Activated naive CD4-positive, alpha-beta T cell treated with anti-CD3 and anti-CD28 coated beads, Interleukin-2, amount 50 U/mL, for 72 hours (primary cell): Measurements from ENCODE around the gene THRA. TPM values are rescaled to one million over a fixed set of nuclear protein-coding genes. Genes with fewer than 3 reads are reported as not detected.

ENCODE experiments used
- ATAC-seq, 2 donors: fragments of 150-1000 bp; cut with Tn5 transposase; 2 replicates each; pipeline ENCODE4 v1.10.0; 2021; ENCODE audit warnings: mild to moderate bottlenecking in 2 of 2, moderate library complexity in 2 of 2
- DNase-seq, 2 donors: peaks; one replicate each; pipeline ENCODE4 v3.0.0; 2021 to 2022; ENCODE audit warnings: low spot score in 2 of 2
- H3K27ac Mint-ChIP-seq, 2 donors: one replicate each; pipeline ENCODE4 v1.8.0; 2022; ENCODE audit warnings: mild to moderate bottlenecking in 2 of 2, mixed read lengths in 2 of 2
- H3K36me3 Mint-ChIP-seq, 2 donors: one replicate each; pipeline ENCODE4 v1.8.0; 2022; ENCODE audit warnings: mixed read lengths in 2 of 2
- H3K9me3 Mint-ChIP-seq, 2 donors: one replicate each; pipeline ENCODE4 v1.8.0; 2022; ENCODE audit warnings: mixed read lengths in 2 of 2
- total RNA-seq, 2 donors: library from RNA; stranded (reverse); gene quantifications; one replicate each; pipeline ENCODE4 v1.2.3, GENCODE V29; 2022

Gene THRA
- total RNA-seq, 2 donors from 2014 or later = 14.5 to 19.3 TPM

DNA sequence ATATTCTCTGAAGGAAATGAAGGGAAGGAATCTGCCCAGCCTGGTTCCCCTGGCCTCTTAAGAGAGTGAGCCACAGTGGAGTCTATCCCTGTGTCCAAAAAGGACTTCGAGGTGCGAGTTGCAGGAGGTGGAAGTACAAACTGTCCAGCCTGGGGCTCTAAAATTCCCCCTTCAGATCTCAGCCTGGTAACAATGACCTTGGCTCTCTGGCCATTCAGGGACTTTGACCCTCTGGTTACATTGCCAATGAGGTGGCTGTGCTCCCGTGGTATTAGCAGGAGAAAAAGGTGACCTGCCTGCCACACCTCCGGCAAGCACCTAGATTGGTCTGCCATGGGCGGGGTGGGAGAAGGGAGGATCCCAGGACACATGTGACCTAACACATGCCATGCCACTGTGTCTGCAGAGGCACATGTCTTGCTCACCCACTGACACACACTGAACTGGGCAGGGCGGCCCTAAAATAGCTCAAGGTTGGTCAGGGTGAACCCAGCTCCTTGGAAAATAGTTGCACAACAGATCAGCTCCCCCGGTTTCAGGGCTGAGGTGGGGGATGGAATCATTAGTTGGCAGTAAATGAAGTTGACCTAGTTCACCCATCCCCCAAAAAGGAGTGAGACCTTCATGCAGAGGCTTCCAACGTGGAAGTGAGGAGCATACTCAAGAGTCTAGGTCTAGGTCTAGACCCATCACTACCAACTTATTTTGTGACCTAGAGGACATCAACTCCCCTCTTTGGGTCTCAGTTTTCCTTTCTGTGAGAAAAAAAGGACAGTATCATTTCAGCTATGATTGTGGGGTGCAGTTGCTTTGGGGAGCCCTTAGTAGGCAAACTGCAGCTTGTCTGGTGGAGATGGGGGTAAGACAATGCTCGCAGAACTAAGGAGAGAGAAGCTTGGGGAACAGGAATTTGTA is 35.4 kb downstream of the THRA start:
- peaks cover 0 to 12% of the 10 kb centered on the region in 2 donors for H3K9me3 Mint-ChIP-seq
- ATAC-seq (no peak), DNase-seq (peak in 1 of 2 donors; percentile 72)
- peak overlapping the region; percentile 69 to 90 for H3K27ac Mint-ChIP-seq
- peaks cover 11 to 50% of the 10 kb centered on the region in 2 donors for H3K36me3 Mint-ChIP-seq

DNA sequence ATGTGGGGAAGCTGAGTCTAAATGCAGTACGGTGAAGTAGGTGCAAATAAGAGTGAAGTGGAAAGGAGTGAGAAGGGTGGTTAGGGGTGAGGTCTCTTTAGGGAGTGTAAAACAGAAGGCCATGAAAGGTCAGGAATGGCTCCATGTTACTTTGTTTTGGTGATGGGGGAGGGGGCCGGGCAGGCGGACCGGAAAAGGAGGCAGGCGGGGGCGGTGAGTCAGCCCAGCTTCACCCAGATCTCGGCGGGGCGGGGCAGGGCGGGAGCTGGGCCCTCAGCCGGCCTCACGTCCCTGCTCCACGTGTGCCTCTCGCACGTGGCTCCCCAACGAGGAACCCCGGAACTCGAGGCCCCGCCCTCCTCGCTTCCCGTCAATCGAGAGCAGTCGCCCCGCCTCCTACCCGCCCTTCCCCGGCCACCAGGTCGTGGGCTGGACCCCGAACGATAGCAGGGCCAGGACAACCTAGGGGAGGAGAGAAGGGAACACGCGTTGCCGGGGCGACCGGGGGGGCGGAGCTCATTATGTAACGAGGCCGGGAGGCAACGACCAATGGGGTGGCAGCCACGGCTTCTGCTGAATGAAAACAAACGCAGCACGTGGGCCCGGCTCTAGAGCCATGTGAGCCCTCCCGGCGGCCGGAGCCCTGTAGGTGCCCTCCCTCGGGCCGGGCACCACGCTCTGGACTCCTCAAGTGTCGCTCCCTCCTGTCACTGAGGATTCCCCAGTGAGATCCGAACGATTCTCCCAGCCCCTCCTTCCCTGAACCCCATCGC is 36.3 kb downstream of the THRA start:
- Mint-ChIP-seq H3K36me3 (peaks cover 11 to 45% of the 10 kb centered on the region in 2 donors), H3K9me3 (peaks cover 0 to 12% of the 10 kb centered on the region in 2 donors), H3K27ac (peak overlapping the region; percentile 88 to 90)
- peak; percentile 28 to 72 for ATAC-seq
- peak; percentile 94 to 96 for DNase-seq

DNA sequence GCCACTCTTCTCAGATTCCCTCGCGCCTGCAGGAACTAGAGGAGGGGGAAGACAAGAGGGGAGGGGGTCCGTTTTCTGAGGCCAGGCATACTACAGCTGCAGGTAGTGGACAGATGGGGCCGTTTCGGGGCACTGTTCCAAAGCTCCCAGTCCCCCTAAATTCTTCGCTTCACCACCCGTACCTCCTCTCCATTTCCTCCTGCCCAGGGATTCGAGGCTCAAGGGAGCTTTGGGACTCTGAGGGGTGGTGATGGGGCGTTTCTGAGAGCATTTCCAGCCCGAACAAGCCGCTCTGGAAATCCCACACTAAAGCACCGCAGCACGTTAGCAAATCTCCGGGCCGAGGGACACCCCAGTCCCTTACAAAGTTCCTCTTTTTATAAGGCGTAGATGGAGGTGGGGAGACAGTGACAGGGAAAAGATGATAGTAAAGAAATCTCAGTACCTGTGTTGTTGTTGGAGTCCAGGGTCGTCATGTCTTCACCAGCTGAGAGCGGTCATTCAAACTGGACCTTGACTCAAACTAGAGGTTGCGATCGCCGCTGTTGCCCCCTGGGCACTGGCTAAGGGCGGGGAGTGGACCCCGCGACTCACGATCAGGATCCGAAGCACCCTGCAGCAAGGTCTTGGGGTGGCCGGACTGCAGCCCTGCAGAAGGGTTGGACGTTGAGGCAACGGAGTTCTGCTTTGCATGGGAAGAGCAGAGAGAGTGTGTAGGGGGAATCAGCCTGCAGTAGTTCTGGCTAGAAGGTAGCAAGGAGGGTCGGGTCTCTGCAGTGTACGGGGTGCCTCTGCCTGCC is 37.1 kb downstream of the THRA start:
- H3K36me3 Mint-ChIP-seq = peaks cover 11 to 42% of the 10 kb centered on the region in 2 donors
- peak overlapping the region; percentile 65 to 90 for H3K27ac Mint-ChIP-seq
- DNase-seq (no peak), ATAC-seq (no peak)
- H3K9me3 Mint-ChIP-seq = peaks cover 0 to 12% of the 10 kb centered on the region in 2 donors

DNA sequence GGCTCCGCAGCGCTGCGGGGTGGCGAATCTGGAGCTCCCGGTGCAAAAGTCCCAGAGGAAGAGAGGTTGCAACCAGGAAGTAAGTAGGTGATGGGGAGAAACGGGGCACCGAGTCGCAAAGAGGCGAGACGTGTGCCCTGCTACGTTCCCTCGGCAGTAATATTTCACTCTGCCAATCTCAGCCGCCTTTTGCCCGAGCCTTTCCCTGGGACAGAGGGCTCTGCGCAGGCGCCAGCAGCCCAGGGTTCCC is 37.6 kb downstream of the THRA start, which contains the start of gene NR1D1:
TSS of gene NR1D1 (minus strand) at position 171 of the 250 bp plus-strand sequence. CDS start 495 bp downstream, outside the sequence.
- Mint-ChIP-seq H3K27ac (peak within 1 kb of the TSS; percentile 90 to 94), H3K9me3 (peaks cover 0 to 12% of the 10 kb centered on the region in 2 donors), H3K36me3 (peaks cover 11 to 42% of the 10 kb centered on the region in 2 donors)
- no peak for ATAC-seq
- no peak for DNase-seq

DNA sequence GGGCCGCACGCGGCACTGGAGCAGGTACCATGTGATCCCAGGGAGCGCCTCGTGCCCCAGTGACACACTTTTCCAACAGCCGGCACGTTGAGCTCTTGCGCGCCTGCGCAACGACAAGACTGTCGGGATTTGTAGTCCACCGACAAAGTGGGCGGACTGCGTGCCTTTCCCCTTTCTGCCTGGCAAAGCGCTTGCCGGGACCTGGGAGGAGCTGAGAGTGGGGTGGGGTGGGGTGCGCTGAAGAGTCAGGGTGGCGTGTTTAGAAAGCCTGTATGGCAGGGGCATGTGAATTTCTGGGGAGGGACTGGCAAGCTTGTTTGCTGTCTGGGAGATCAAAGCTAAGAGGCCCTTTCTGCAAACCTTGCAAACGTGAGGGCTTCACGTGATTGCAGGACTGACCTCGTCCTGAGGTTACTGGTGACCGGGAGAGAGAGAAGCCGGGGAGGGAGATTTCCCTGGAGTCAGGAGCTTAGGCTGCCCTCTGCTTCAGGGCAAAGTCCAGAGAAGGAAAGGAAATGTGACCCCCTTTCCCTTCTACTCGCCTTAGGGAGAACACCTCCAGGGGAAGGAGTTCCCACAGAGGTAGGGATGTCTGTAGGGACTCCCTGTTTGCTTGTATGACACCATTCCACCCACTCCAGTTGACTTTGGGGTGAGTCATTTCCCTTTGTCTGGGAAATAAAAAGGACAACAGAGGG is 38.1 kb downstream of the THRA start:
- ATAC-seq (peak; percentile 39 to 40), DNase-seq (peak; percentile 83 to 94)
- peak overlapping the region; percentile 90 to 94 for H3K27ac Mint-ChIP-seq
- H3K36me3 Mint-ChIP-seq = peaks cover 11 to 39% of the 10 kb centered on the region in 2 donors
- peaks cover 0 to 12% of the 10 kb centered on the region in 2 donors for H3K9me3 Mint-ChIP-seq

DNA sequence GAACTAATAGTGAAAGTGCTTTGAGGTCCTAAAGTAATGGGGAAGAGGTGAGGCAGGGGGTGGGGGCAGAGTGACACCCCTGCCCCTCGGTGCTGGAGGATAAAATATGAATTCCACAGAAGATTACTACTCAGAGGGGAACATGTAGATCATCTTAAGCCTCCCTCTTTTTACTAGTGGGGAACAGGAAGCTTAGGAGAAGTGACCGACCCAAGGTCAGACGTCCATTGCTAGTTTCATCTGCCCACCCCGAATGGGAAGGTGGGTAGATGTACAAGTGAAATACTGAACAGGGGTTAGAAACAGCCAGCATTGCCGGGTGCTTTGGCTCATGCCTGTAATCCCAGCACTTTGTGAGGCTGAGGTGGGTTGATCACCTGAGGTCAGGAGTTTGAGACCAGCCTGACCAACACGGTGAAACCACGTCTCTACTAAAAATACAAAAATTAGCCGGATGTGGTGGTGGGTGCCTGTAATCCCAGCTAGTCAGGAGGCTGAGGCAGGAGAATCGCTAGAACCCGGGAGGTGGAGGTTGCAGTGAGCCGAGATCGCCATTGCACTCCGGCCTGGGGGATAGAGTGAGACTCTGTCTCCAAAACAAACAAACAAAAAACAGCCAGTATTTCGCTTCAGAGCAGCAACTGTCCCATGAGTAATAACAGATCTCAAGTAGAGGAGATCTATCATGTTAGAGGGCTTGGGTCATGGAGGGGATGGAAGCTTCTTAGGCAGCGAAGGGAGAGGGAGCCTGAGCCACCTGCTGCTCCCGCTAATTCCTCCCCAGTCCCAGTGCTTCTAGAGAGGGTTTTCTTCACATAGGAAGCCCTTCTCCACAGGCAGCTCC is 38.8 kb downstream of the THRA start:
- Mint-ChIP-seq H3K36me3 (peaks cover 11 to 32% of the 10 kb centered on the region in 2 donors), H3K27ac (peak overlapping the region; percentile 90 to 94), H3K9me3 (peaks cover 0 to 8% of the 10 kb centered on the region in 2 donors)
- ATAC-seq (no peak), DNase-seq (no peak)

DNA sequence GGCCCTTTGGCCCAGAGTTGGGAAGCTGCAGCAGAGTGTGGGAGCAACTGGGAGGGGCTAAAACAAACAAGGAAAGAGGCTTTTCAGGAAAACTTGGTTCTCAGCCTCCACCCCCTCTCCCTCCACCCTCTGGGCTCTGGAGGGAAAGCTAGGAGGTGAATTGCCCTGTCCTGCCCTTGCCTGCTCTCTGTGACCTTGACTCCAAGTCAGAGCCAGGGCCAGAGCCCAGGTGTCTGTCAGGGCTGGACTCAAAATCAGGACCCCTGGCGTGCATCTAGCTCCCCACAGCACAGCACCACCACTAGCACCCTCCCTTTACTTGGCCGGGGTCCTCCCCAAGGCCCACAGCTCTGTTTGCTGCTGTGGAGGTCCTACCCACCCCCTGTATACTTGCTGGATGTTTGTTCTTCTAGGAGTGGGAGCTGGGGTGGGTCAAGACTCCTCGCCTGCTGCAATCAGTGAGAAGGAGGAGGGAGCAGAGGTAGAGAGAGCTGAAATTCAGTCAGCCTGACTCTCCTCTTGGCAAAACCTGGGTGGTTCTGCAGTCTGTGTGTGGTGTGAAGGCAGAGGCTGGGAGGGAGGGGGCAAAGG is 40.4 kb downstream of the THRA start:
- H3K36me3 Mint-ChIP-seq = peaks cover 0 to 22% of the 10 kb centered on the region in 2 donors
- H3K9me3 Mint-ChIP-seq = peaks cover 0 to 8% of the 10 kb centered on the region in 2 donors
- H3K27ac Mint-ChIP-seq = no peak overlapping the region
- no peak for DNase-seq
- no peak for ATAC-seq

DNA sequence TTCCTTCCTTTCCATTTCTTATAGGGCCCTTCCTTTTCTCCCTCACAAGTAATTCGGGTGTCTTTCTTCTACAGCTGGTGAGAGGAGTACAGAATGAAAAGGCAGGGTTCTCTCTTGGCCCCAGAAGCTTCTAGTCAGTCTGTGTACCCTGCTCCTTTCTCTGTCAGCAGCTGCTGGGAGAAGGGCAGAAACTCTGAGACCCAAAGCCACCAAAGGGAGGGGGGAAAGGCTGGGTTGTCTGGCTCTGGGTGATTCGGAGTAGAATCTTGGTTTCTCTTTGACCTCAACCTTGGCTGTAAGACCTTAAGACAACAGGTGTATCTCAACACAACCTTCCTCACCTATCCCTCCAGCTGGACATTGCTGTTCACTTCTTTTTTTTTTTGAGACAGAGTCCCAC is 40.9 kb downstream of the THRA start:
- H3K36me3 Mint-ChIP-seq = peaks cover 0 to 18% of the 10 kb centered on the region in 2 donors
- ATAC-seq (no peak), DNase-seq (no peak)
- H3K9me3 Mint-ChIP-seq = peaks cover 0 to 4% of the 10 kb centered on the region in 2 donors
- H3K27ac Mint-ChIP-seq = no peak overlapping the region

DNA sequence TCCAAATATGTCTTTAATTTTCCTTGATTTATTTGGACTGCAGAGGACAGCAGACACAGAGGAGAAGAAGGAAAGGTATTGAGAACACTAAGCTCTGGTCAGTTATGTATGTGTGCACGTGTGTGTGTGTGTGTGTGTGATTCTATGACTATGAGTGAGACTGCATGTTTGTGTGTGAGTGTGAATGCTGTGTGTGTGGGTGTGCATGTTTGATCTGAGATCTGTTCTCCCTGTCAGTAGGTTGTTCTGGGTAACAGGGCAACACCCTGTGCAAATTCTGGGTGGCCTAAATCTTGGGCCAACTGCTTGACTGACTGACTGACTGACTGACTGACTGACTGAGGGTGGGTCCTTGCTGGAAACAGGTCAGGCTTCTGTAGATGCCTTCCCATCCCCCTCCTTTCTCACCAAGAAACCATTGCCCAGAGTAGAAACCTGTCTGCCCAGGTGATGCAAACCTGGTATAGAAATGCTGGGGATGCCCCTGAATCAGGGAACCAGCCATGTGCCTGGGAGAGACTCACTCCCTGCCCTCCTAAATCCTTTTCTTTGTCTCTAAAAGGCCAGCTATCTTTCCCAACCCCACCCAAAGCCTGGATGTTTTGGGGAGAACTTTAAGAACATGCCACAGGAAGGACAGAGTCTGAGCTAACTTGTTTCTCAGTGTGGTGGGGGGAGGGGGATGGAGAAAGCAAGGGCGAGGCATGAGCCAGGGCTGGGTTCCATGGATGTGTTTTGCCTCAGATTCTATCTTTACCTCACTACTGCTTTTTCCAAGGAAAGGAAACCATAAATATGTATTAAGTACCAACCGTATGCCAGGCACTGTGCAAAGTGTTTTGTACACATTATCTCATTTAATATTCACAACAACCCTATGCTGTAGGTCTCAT is 42.1 kb downstream of the THRA start:
- ATAC-seq = no peak
- H3K9me3 Mint-ChIP-seq = no peaks in the 10 kb centered on the region
- H3K36me3 Mint-ChIP-seq = peaks cover 0 to 10% of the 10 kb centered on the region in 2 donors
- peak overlapping the region in 1 of 2 donors; percentile 3 for H3K27ac Mint-ChIP-seq
- DNase-seq = no peak

DNA sequence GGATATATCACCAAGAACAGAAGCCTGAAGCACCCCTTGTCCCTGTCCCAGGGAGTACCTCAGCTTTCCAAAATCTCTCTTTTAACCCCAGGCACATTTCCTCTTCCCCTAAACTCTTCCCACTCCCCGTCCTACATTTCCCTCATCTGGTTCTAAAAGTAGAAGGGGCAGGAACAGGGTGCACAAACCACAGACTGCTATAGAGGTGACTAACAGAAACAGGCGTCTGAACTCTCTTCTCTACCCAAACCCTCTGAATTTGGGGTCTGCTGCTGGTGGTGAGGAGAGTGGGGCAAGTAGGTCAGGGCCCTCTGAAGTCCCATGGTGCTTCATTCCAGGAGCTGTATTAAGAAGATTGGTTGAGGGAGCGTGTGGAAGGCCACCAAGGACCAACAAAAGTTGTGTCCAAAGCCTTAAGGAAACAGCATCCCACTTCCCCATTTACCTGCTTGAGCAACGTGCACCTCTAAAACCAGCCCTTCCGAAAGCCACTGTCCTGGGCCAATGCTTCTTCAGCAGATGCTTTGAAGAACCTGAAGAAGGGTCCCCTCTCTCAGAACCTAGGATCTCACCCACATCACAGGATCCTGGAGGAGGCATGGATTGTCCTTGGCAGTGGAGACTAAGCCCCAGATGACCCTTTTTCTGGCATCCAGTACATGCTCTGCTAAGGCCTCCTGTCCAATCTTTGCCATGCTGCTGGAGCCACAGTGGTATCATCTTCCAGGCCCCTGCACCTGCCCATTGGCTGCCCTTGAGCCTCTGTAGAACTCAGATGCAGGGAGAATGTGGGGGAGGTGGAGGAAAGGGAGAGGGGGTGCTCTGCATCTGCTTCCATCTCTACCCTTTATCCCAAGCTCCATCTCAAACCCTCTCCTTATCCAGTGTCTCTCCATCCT is 43.3 kb downstream of the THRA start:
- ATAC-seq (no peak), DNase-seq (no peak)
- Mint-ChIP-seq H3K9me3 (no peaks in the 10 kb centered on the region), H3K36me3 (peaks cover 0 to 5% of the 10 kb centered on the region in 2 donors), H3K27ac (no peak overlapping the region)

DNA sequence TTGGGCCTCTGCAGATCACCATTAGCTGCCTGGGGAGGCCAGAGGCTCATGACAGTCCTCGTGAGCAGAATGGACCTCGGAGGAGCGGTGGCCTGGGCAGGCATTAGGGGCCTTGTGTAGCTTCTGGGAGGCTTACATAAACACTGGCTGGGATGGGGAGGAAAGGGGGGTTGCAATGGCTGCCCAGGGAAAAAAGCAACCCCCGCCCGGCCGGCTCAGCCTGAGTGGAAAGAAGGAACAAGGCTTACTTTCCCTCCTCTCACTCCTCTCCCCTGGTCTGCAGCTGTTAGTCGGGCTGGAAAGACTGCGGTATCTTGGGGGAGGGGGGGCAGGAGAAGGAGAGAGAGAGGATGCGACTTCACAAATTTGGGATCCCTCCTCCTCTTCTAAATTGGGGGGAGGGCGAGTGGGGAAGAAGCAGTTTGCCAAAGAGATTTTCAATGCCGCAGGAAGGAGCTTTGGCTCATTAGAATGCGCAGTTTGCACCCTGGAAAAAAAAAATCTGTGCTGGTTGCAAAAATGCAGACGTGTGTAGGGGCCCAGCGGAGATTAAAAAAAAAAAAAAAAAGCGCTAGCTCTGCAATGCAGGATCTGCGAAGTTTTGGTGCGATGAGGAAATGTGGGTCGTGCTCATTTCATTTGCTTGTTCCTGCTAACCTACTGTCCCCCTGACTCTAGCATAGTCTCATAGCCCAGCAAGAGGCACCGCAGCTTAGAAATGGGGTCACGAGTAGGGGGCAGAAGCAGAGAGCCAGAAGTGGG is 44.2 kb downstream of the THRA start:
- DNase-seq (no peak), ATAC-seq (no peak)
- no peaks in the 10 kb centered on the region for H3K9me3 Mint-ChIP-seq
- peaks cover 0 to 5% of the 10 kb centered on the region in 2 donors for H3K36me3 Mint-ChIP-seq
- H3K27ac Mint-ChIP-seq = no peak overlapping the region

DNA sequence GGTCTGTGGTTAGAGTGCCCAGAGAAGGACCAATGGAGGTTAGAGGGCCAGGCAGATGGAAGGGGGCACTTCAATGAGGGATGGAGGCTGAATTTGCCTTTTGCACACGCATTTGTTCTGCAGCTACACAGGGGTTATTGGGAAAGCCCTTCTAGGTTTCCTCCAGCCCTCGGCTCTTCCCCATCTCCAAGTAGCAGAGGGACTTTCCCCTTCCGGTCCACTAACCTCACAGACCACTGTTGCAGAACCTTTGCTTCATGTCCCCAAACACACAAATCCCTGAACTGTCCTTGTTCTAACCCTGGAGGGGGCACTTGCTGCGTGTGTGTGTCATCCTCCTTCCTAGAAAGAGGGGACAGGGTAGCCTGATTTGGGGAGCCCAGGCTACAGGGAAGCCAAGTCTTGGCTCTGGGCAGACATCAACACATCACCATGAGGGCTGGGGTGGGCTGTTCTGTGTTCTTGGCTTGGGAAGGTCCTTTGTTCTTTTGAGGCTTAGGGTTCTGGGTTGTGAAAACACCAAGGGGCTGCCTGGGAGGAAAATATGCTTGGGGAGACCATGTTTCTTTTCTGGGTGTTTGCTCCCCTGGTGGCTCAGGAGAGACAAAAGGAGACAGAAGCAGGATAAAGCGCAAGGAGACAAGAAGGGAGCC is 44.9 kb downstream of the THRA start:
- H3K36me3 Mint-ChIP-seq = peaks cover 0 to 5% of the 10 kb centered on the region in 2 donors
- H3K9me3 Mint-ChIP-seq = no peaks in the 10 kb centered on the region
- H3K27ac Mint-ChIP-seq = peak overlapping the region in 1 of 2 donors; percentile 79
- ATAC-seq (peak; percentile 13 to 14), DNase-seq (no peak)
